K562 (cell line): Measurements from ENCODE around the gene GRB14.

Experiments
- FOXK2 ChIP-seq, 2 experiments: fragments of 450-650 bp; IDR thresholded peaks in 1 of 2; conservative IDR thresholded peaks in 1 of 2; 2 replicates each; pipeline ENCODE4 v1.6.1; 2016; ENCODE audit warnings: low read depth in 2 of 2, mild to moderate bottlenecking in 1 of 2
- SNRNP70 ChIP-seq: fragments of 200-400 bp; formaldehyde crosslinking; optimal IDR thresholded peaks from 2 replicates; pipeline ENCODE3; 2017; ENCODE audit warnings: low read depth, low read length
- TF ChIP-seq, protein P1 (sequence below), 3 experiments: IDR thresholded peaks in 2 of 3; conservative IDR thresholded peaks in 1 of 3; 2 replicates each; pipeline ENCODE4 v1.5.1; 2011 to 2012; ENCODE audit warnings: low read length in 3 of 3, mild to moderate bottlenecking in 3 of 3, control low read depth in 2 of 3, improper control_type of control experiment in 1 of 3, inconsistent platforms in 1 of 3, low read depth in 1 of 3, mixed read lengths in 1 of 3, moderate library complexity in 1 of 3; ENCODE audit not compliant: insufficient read depth in 2 of 3

DNA sequence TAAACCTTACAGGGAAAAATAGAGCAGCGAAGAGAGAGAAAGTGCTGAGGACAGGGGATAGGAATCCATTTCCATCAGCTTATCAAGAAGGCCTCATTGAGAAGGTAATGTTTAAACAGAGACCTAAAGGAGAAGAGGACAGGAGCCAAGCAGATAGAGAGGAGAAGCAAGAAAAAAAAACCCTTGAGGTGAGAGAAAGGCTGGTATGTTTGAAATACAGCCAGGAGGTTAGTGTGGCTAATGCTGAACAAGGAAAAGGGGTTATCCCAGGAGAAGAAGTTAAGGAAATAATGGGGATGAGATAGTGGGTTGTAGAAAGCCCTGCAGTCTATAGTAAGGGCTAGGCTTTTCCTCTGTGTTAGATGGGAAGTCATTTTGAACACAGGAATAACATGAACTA lies 90.8 kb downstream of the GRB14 start:
- TF ChIP-seq, protein P1, sequence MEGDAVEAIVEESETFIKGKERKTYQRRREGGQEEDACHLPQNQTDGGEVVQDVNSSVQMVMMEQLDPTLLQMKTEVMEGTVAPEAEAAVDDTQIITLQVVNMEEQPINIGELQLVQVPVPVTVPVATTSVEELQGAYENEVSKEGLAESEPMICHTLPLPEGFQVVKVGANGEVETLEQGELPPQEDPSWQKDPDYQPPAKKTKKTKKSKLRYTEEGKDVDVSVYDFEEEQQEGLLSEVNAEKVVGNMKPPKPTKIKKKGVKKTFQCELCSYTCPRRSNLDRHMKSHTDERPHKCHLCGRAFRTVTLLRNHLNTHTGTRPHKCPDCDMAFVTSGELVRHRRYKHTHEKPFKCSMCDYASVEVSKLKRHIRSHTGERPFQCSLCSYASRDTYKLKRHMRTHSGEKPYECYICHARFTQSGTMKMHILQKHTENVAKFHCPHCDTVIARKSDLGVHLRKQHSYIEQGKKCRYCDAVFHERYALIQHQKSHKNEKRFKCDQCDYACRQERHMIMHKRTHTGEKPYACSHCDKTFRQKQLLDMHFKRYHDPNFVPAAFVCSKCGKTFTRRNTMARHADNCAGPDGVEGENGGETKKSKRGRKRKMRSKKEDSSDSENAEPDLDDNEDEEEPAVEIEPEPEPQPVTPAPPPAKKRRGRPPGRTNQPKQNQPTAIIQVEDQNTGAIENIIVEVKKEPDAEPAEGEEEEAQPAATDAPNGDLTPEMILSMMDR (IDR thresholded peaks at IDR 0.05 in 2 of 3, conservative IDR thresholded peaks at IDR 0.05 in 1 of 3; ENCODE audit: insufficient read depth in 2 of 3, low read depth in 1 of 3, low read length in 3 of 3), result no peak
- TF ChIP-seq SNRNP70, result no peak
- no peak for TF ChIP-seq FOXK2 (conservative IDR thresholded peaks at IDR 0.05 in 1 of 2, IDR thresholded peaks at IDR 0.05 in 1 of 2; ENCODE audit: low read depth in 2 of 2)
